ENCODE results near the gene EMC7.
"Not testable (repeated sequence)": the region's sequence is repeated elsewhere in the genome, so short reads cannot be mapped to it uniquely, and the experiment has no call there.

DNA sequence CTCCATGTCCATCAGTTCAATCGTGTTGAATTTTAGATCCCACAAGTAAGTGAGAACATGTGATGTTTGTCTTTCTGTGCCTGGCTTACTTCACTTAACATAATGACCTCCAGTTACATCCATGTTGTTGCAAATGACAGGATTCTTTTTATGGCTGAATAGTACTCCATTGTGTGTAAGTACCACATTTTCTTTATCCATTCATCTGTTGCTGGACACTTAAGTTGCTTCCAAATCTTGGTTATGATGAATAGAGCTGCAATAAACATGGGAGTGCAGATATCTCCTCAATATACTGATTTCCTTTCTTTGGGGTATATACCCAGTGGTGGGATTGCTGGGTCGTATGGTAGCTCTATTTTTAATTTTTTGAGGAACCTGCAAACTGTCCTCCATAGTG is 18.8 kb upstream of the EMC7 start:
- not testable (repeated sequence) for TF ChIP-seq EZH2 (IDR thresholded peaks at IDR 0.05; ENCODE audit: borderline replicate concordance, low read length)
- TF ChIP-seq, protein P1, sequence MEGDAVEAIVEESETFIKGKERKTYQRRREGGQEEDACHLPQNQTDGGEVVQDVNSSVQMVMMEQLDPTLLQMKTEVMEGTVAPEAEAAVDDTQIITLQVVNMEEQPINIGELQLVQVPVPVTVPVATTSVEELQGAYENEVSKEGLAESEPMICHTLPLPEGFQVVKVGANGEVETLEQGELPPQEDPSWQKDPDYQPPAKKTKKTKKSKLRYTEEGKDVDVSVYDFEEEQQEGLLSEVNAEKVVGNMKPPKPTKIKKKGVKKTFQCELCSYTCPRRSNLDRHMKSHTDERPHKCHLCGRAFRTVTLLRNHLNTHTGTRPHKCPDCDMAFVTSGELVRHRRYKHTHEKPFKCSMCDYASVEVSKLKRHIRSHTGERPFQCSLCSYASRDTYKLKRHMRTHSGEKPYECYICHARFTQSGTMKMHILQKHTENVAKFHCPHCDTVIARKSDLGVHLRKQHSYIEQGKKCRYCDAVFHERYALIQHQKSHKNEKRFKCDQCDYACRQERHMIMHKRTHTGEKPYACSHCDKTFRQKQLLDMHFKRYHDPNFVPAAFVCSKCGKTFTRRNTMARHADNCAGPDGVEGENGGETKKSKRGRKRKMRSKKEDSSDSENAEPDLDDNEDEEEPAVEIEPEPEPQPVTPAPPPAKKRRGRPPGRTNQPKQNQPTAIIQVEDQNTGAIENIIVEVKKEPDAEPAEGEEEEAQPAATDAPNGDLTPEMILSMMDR (conservative IDR thresholded peaks at IDR 0.05 in 1 of 2, IDR thresholded peaks at IDR 0.05 in 1 of 2; ENCODE audit: extremely low read depth in 1 of 2, insufficient read depth in 1 of 2, low read depth in 1 of 2, low read length in 2 of 2): not testable (repeated sequence)
